IMR-90 (cell line): ENCODE data around the gene SLC25A21. TPM values are rescaled to one million over a fixed set of nuclear protein-coding genes. Genes with fewer than 3 reads are reported as not detected.

Experiments
- ATAC-seq: fragments of 200-7000 bp; cut with Tn5 transposase; 2 replicates; pipeline ENCODE4 v1.9.1; 2020; ENCODE audit warnings: low read depth, mild to moderate bottlenecking, moderate library complexity
- BruUV-seq: library from RNA; stranded (reverse); fragments of 400-500 nt; replicated peaks from 2 replicates; lab custom pipeline; 2021; lab: Mats Ljungman, UMichigan
- CTCF ChIA-PET: fragments of 300-600 bp; formaldehyde crosslinking; extraction: SDS; loops from one replicate; lab custom pipeline; 2021; ENCODE audit warnings: antibody characterized with exemption; lab: Yijun Ruan, JAX
- POLR2A ChIA-PET: fragments of 300-600 bp; sonication (Branson Sonifier 250); formaldehyde crosslinking; loops from one replicate; lab custom pipeline; 2022; ENCODE audit warnings: antibody characterized with exemption; ENCODE audit not compliant: unreplicated experiment; lab: Charles Lee
- DNase-seq: peaks from one replicate; pipeline ENCODE4 v3.0.0; 2013
- H2AFZ ChIP-seq: replicated peaks from 2 replicates; pipeline ENCODE3; 2013; ENCODE audit warnings: low read length, mild to moderate bottlenecking; ENCODE audit not compliant: poor library complexity
- H2AK5ac ChIP-seq: 2 replicates; pipeline ENCODE4 v1.6.1; 2013; ENCODE audit warnings: low read depth, low read length, inconsistent platforms
- H2AK9ac ChIP-seq: replicated peaks from 2 replicates; pipeline ENCODE3; 2013; ENCODE audit warnings: mild to moderate bottlenecking, low read depth, low read length, moderate library complexity; ENCODE audit not compliant: poor library complexity
- H2BK120ac ChIP-seq: 2 replicates; pipeline ENCODE4 v1.6.1; 2013; ENCODE audit warnings: low read depth, low read length, inconsistent platforms
- H2BK15ac ChIP-seq: 3 replicates; pipeline ENCODE4 v1.6.1; 2013; ENCODE audit warnings: low read depth, low read length, inconsistent platforms
- H2BK20ac ChIP-seq: 2 replicates; pipeline ENCODE4 v1.6.1; 2013; ENCODE audit warnings: low read depth, mild to moderate bottlenecking, inconsistent platforms, low read length, moderate library complexity
- H2BK5ac ChIP-seq: 2 replicates; pipeline ENCODE4 v1.6.1; 2013; ENCODE audit warnings: mild to moderate bottlenecking, low read depth, low read length, inconsistent platforms; ENCODE audit not compliant: poor library complexity, severe bottlenecking
- H3K14ac ChIP-seq: replicated peaks from 2 replicates; pipeline ENCODE4 v1.6.1; 2013; ENCODE audit warnings: low read depth, low read length, inconsistent platforms
- H3K18ac ChIP-seq: 2 replicates; pipeline ENCODE4 v1.6.1; 2013; ENCODE audit warnings: low read depth, low read length, control low read depth
- H3K23ac ChIP-seq: 2 replicates; pipeline ENCODE4 v1.6.1; 2013; ENCODE audit warnings: low read depth, low read length, inconsistent platforms
- H3K27ac ChIP-seq: 2 replicates; pipeline ENCODE4 v1.5.1; 2013; ENCODE audit warnings: mild to moderate bottlenecking, control low read depth, low read length; ENCODE audit not compliant: insufficient read depth
- H3K27me3 ChIP-seq: 2 replicates; pipeline ENCODE4 v1.6.1; 2013; ENCODE audit warnings: low read length; ENCODE audit not compliant: control insufficient read depth, insufficient read depth
- H3K36me3 ChIP-seq: 2 replicates; pipeline ENCODE4 v1.6.1; 2013; ENCODE audit warnings: low read length, mixed read lengths; ENCODE audit not compliant: control insufficient read depth, insufficient read depth
- H3K4ac ChIP-seq: 2 replicates; pipeline ENCODE4 v1.6.1; 2013; ENCODE audit warnings: low read depth, low read length, inconsistent platforms
- H3K4me1 ChIP-seq: 2 replicates; pipeline ENCODE4 v1.6.1; 2013; ENCODE audit warnings: low read length, mixed read lengths; ENCODE audit not compliant: control insufficient read depth, insufficient read depth
- H3K4me2 ChIP-seq: 2 replicates; pipeline ENCODE4 v1.6.1; 2013; ENCODE audit warnings: low read depth, mild to moderate bottlenecking, control low read depth, low read length, moderate library complexity
- H3K4me3 ChIP-seq: 2 replicates; pipeline ENCODE4 v1.5.1; 2013; ENCODE audit warnings: low read depth, mild to moderate bottlenecking, control low read depth, low read length, moderate library complexity; ENCODE audit not compliant: insufficient read depth
- H3K56ac ChIP-seq: 2 replicates; pipeline ENCODE4 v1.6.1; 2013; ENCODE audit warnings: low read length, inconsistent platforms; ENCODE audit not compliant: insufficient read depth; ENCODE audit errors: extremely low read depth
- H3K79me1 ChIP-seq, 2 experiments: 2 replicates each; pipeline ENCODE4 v1.6.1; 2013; ENCODE audit warnings: low read length in 2 of 2, inconsistent platforms in 1 of 2, low read depth in 1 of 2
- H3K9ac ChIP-seq: 2 replicates; pipeline ENCODE4 v1.6.1; 2013; ENCODE audit warnings: low read depth, low read length, control low read depth
- H3K9me1 ChIP-seq: 2 replicates; pipeline ENCODE4 v1.6.1; 2013; ENCODE audit warnings: low read length, inconsistent platforms; ENCODE audit not compliant: insufficient read depth
- H3K9me3 ChIP-seq: 2 replicates; pipeline ENCODE4 v1.6.1; 2013; ENCODE audit warnings: low read length; ENCODE audit not compliant: control insufficient read depth, insufficient read depth
- H4K20me1 ChIP-seq: 2 replicates; pipeline ENCODE4 v1.6.1; 2013; ENCODE audit warnings: low read length, inconsistent platforms; ENCODE audit not compliant: insufficient read depth
- H4K5ac ChIP-seq: 2 replicates; pipeline ENCODE4 v1.6.1; 2013; ENCODE audit warnings: mild to moderate bottlenecking, low read depth, low read length, control low read depth
- H4K8ac ChIP-seq, 2 experiments: 2 replicates each; pipeline ENCODE4 v1.6.1; 2013; ENCODE audit warnings: low read depth in 2 of 2, low read length in 2 of 2, control low read depth in 1 of 2, inconsistent platforms in 1 of 2
- H4K91ac ChIP-seq: 2 replicates; pipeline ENCODE4 v1.6.1; 2013; ENCODE audit warnings: low read depth, low read length, inconsistent platforms; ENCODE audit not compliant: insufficient read depth
- BHLHE40 ChIP-seq: fragments of 150-350 bp; IDR thresholded peaks from 2 replicates; pipeline ENCODE4 v1.6.1; 2016; ENCODE audit warnings: mild to moderate bottlenecking, low read depth, low read length
- CEBPB ChIP-seq: IDR thresholded peaks from 2 replicates; pipeline ENCODE4 v1.6.1; 2012; ENCODE audit warnings: low read depth, low read length, improper control_type of control experiment
- MAFK ChIP-seq: IDR thresholded peaks from 2 replicates; pipeline ENCODE4 v1.6.1; 2012; ENCODE audit warnings: low read depth, low read length, improper control_type of control experiment
- MXI1 ChIP-seq: IDR thresholded peaks from 2 replicates; pipeline ENCODE4 v1.6.1; 2012; ENCODE audit warnings: low read depth, mild to moderate bottlenecking, low read length, moderate library complexity, borderline replicate concordance
- NFE2L2 ChIP-seq: fragments of 150-350 bp; IDR thresholded peaks from 2 replicates; pipeline ENCODE4 v1.6.1; 2016; ENCODE audit warnings: low read depth, mild to moderate bottlenecking, low read length
- RAD21 ChIP-seq: IDR thresholded peaks from 2 replicates; pipeline ENCODE4 v1.6.1; 2012; ENCODE audit warnings: low read length, improper control_type of control experiment
- SMC3 ChIP-seq: fragments of 150-350 bp; IDR thresholded peaks from 2 replicates; pipeline ENCODE4 v1.6.1; 2016; ENCODE audit warnings: low read depth, mild to moderate bottlenecking, antibody characterized with exemption, low read length, moderate library complexity
- WGBS, 2 experiments: methylation state at CpG; one replicate each; pipeline versions ENCODE4 v1.1.5 to v1.1.7; 2013; ENCODE audit warnings: missing lambda C conversion rate in 2 of 2; ENCODE audit not compliant: insufficient read length in 1 of 2; ENCODE audit errors: extremely low coverage in 2 of 2; 5-methylcytosine and 5-hydroxymethylcytosine counted together
- dilution Hi-C: fragments of 300-500 bp; cut with HindIII; formaldehyde crosslinking; loops from one replicate; pipeline ENCODE4 v1.14.3; 2018; ENCODE audit warnings: low sequenced_read_pairs; ENCODE audit not compliant: unreplicated experiment
- in situ Hi-C: fragments of 300-500 bp; cut with MboI; formaldehyde crosslinking; loops from 3 replicates; pipeline ENCODE4 v1.14.3; 2019; ENCODE audit warnings: low sequenced_read_pairs, inconsistent platforms, mixed read lengths
- intact Hi-C: fragments of 100-400 bp; cut with micrococcal nuclease; formaldehyde crosslinking; loops from 2 replicates; pipeline ENCODE4 v1.10.0; 2022
- polyA plus RNA-seq, 3 experiments: library from polyadenylated mRNA; depleted of rRNA; stranded (reverse); fragments of >200 nt; gene quantifications; 2 replicates each; pipeline ENCODE4 v1.2.3, GENCODE V29; 2012; ENCODE audit warnings: low replicate concordance in 1 of 3
- total RNA-seq: library from RNA; depleted of rRNA; stranded (reverse); fragments of >200 nt; gene quantifications from 2 replicates; pipeline ENCODE4 v1.2.3, GENCODE V29; 2012
- TF ChIP-seq, protein P1 (sequence below): fragments of 150-350 bp; IDR thresholded peaks from 2 replicates; pipeline ENCODE4 v1.6.1; 2016; ENCODE audit warnings: low read depth, mild to moderate bottlenecking, low read length, moderate library complexity, borderline replicate concordance

The SLC25A21 gene
- total and polyA plus RNA-seq, 2 of the 4 experiments (the other 2 are of a cell fraction) = 0.62 to 0.90 TPM

DNA sequence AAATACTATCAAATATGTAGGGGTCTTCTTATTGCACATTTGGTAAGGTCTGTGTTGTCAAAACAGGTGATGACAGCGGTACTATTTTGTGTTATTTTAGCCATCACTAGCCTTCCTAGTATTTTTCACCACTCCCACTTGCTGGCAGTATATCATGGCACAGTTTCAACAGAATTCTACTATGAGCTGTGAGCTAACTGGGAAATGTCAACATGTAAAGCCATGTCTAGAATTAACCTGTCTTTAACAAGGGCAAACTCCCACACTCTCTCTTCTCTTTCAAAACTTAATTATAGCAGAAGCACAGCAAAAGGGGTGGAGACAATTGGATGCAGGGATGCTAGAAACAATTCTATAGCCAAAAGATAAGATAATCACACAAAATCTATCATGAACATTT lies 257.3 kb downstream of the SLC25A21 start:
- Histone ChIP-seq H4K91ac (no peak overlapping the region), H2BK120ac (no peak overlapping the region), H3K9me3 (no peaks in the 10 kb centered on the region), H2AK9ac (no peak overlapping the region), H3K4me1 (no peaks in the 10 kb centered on the region), H2BK5ac (no peak overlapping the region), H3K18ac (no peak overlapping the region), H3K4me3 (no peak overlapping the region), H3K79me1 (no peaks in the 10 kb centered on the region), H4K5ac (no peak overlapping the region), H3K23ac (no peak overlapping the region), H2BK20ac (no peak overlapping the region), H3K27me3 (peaks cover 3% of the 10 kb centered on the region), H3K36me3 (no peaks in the 10 kb centered on the region), H3K4me2 (no peak overlapping the region), H4K8ac (no peak overlapping the region), H3K56ac (no peak overlapping the region), H2AK5ac (no peak overlapping the region), H3K4ac (no peak overlapping the region), H2AFZ (no peak overlapping the region), H3K14ac (no peak overlapping the region), H3K9me1 (no peaks in the 10 kb centered on the region), H3K27ac (no peak overlapping the region), H3K9ac (no peak overlapping the region), H4K20me1 (no peaks in the 10 kb centered on the region), H2BK15ac (no peak overlapping the region)
- BruUV-seq = no TSS peak
- dilution Hi-C loops (no loop called here), intact Hi-C loops (no loop called here), in situ Hi-C loops (no loop called here)
- DNase-seq (no peak), ATAC-seq (no peak)
- no CpG with 5 or more reads among the region's 1 CpG for WGBS, 2 experiments
- CTCF ChIA-PET = interaction anchor here (0.6 kb wide), 2 partner anchors 11 to 165 kb away, joined by 3 to 4 read pairs; no protein-coding TSS in a partner anchor
- POLR2A ChIA-PET = no interaction called here
- TF ChIP-seq BHLHE40 (no peak), NFE2L2 (no peak), SMC3 (no peak), CEBPB (no peak), MAFK (no peak), RAD21 (no peak), MXI1 (no peak)
- TF ChIP-seq, protein P1, sequence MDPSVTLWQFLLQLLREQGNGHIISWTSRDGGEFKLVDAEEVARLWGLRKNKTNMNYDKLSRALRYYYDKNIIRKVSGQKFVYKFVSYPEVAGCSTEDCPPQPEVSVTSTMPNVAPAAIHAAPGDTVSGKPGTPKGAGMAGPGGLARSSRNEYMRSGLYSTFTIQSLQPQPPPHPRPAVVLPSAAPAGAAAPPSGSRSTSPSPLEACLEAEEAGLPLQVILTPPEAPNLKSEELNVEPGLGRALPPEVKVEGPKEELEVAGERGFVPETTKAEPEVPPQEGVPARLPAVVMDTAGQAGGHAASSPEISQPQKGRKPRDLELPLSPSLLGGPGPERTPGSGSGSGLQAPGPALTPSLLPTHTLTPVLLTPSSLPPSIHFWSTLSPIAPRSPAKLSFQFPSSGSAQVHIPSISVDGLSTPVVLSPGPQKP = no peak
